K562 (cell line): ENCODE data around the gene SPATA31C2. TPM values are rescaled to one million over a fixed set of nuclear protein-coding genes. Genes with fewer than 3 reads are reported as not detected.

ENCODE experiments used
- ATAC-seq: fragments of 200-7000 bp; cut with Tn5 transposase; 3 replicates; pipeline ENCODE4 v1.9.1; 2020; ENCODE audit warnings: moderate library complexity
- BruUV-seq: library from RNA; stranded (reverse); fragments of 400-500 nt; replicated peaks from 2 replicates; lab custom pipeline; 2021; lab: Mats Ljungman, UMichigan
- CTCF ChIA-PET: fragments of 300-600 bp; formaldehyde crosslinking; extraction: SDS; loops from one replicate; lab custom pipeline; 2021; ENCODE audit warnings: low intra/inter-chr PET ratio; lab: Yijun Ruan, JAX
- POLR2A ChIA-PET: fragments of 300-600, 350-650 bp; sonication (Branson Sonifier 250); formaldehyde crosslinking; extraction: SDS; loops from one replicate; lab custom pipeline; 2021; ENCODE audit warnings: antibody characterized with exemption, inconsistent platforms; lab: Yijun Ruan, JAX
- DNase-seq, 4 experiments: peaks; one replicate each; pipeline versions ENCODE4 v3.0.0 to v3.0.0-alpha.2; 2011 to 2018; ENCODE audit warnings: low spot score in 3 of 4, mixed read lengths in 3 of 4; ENCODE audit errors: extremely low read depth in 1 of 4
- FAIRE-seq: peaks from 2 replicates; lab custom pipeline; 2011; peaks lifted over from hg19 to GRCh38; lab: Jason Lieb, UNC
- H2AFZ ChIP-seq: 2 replicates; pipeline ENCODE4 v1.6.0; 2011; ENCODE audit warnings: low read depth, low read length, control low read depth, inconsistent platforms
- H3K27ac ChIP-seq: fragments of 200-600 bp; 3 replicates; pipeline ENCODE4 v1.8.0; 2011; ENCODE audit warnings: low read depth, mild to moderate bottlenecking, control low read depth, inconsistent platforms, low read length, moderate library complexity, mixed read lengths; ENCODE audit errors: extremely low read depth
- H3K27me3 ChIP-seq, 2 experiments: fragments of 300-600 bp in 1 of 2; 2 replicates in 1 of 2; 3 replicates in 1 of 2; pipeline versions ENCODE4 v1.6.0 to v1.8.0; 2011; ENCODE audit warnings: inconsistent platforms in 2 of 2, low read length in 2 of 2, mild to moderate bottlenecking in 1 of 2, mixed read lengths in 1 of 2, moderate library complexity in 1 of 2; ENCODE audit not compliant: control insufficient read depth in 2 of 2, insufficient read depth in 2 of 2
- H3K36me3 ChIP-seq: fragments of 300-600 bp; 3 replicates; pipeline ENCODE4 v1.8.0; 2011; ENCODE audit warnings: mild to moderate bottlenecking, low read length, inconsistent platforms; ENCODE audit not compliant: control insufficient read depth, insufficient read depth
- H3K4me1 ChIP-seq, 2 experiments: fragments of 200-600 bp in 1 of 2; replicated peaks in 1 of 2; 2 replicates in 1 of 2; 3 replicates in 1 of 2; pipeline versions ENCODE4 v1.5.1 to v1.8.0; 2011; ENCODE audit warnings: inconsistent platforms in 2 of 2, low read length in 2 of 2, mild to moderate bottlenecking in 1 of 2, mixed read lengths in 1 of 2, moderate library complexity in 1 of 2; ENCODE audit not compliant: control insufficient read depth in 2 of 2, insufficient read depth in 2 of 2
- H3K4me2 ChIP-seq: 2 replicates; pipeline ENCODE4 v1.6.1; 2011; ENCODE audit warnings: low read length, control low read depth, inconsistent platforms, mixed read lengths; ENCODE audit not compliant: insufficient read depth
- H3K4me3 ChIP-seq: fragments of 200-600 bp; sonication (generic), shearing (Covaris generic); 2 replicates; pipeline ENCODE4 v1.5.1; 2016; ENCODE audit warnings: control low read depth, inconsistent platforms
- H3K79me2 ChIP-seq: fragments of 200-600 bp; 3 replicates; pipeline ENCODE4 v1.8.0; 2011; ENCODE audit warnings: low read length, inconsistent platforms; ENCODE audit not compliant: control insufficient read depth, insufficient read depth
- H3K9ac ChIP-seq, 2 experiments: 2 replicates each; pipeline versions ENCODE4 v1.6.0 to v1.6.1; 2011; ENCODE audit warnings: low read depth in 2 of 2, low read length in 2 of 2, control low read depth in 1 of 2, inconsistent platforms in 1 of 2, mild to moderate bottlenecking in 1 of 2, mixed read lengths in 1 of 2; ENCODE audit not compliant: insufficient read depth in 1 of 2
- H3K9me1 ChIP-seq: one replicate; pipeline ENCODE4 v1.6.0; 2011; ENCODE audit warnings: inconsistent platforms, mild to moderate bottlenecking, low read length, moderate library complexity; ENCODE audit not compliant: control insufficient read depth, insufficient read depth
- H3K9me3 ChIP-seq: replicated peaks from 2 replicates; pipeline ENCODE4 v1.5.1; 2011; ENCODE audit warnings: low read depth, low read length, inconsistent platforms; ENCODE audit not compliant: control insufficient read depth, insufficient read depth
- H4K20me1 ChIP-seq: replicated peaks from 2 replicates; pipeline ENCODE4 v1.6.1; 2011; ENCODE audit warnings: low read length, inconsistent platforms, mixed read lengths; ENCODE audit not compliant: control insufficient read depth, insufficient read depth
- FOXO4 ChIP-seq: fragments of 450-650 bp; formaldehyde crosslinking; IDR thresholded peaks from 2 replicates; pipeline ENCODE4 v1.4.0; 2020; ENCODE audit warnings: mild to moderate bottlenecking, moderate library complexity
- HMGXB4 ChIP-seq: sonication (generic); formaldehyde crosslinking; IDR thresholded peaks from 2 replicates; pipeline ENCODE4 v1.8.1; 2023; ENCODE audit warnings: mild to moderate bottlenecking, missing genetic modification reagents
- MTF1 ChIP-seq: fragments of 250-450 bp; sonication (Bioruptor Pico); IDR thresholded peaks from 2 replicates; pipeline ENCODE4 v1.9.0; 2021; ENCODE audit warnings: moderate library complexity, mild to moderate bottlenecking, inconsistent platforms, borderline replicate concordance
- PHF20 ChIP-seq: fragments of 450-650 bp; IDR thresholded peaks from 2 replicates; pipeline ENCODE4 v1.6.1; 2018; ENCODE audit not compliant: partially characterized antibody
- SMC3 ChIP-seq: conservative IDR thresholded peaks from 2 replicates; pipeline ENCODE4 v1.6.1; 2011; ENCODE audit warnings: low read depth, low read length, improper control_type of control experiment; ENCODE audit not compliant: insufficient read depth
- WHSC1 ChIP-seq: IDR thresholded peaks from one replicate; pipeline ENCODE4 v1.6.1; 2012; ENCODE audit warnings: low read length, control low read depth, inconsistent platforms
- ZBTB8A ChIP-seq: fragments of 450-650 bp; IDR thresholded peaks from 2 replicates; pipeline ENCODE4 v1.6.1; 2018; ENCODE audit warnings: mild to moderate bottlenecking, moderate library complexity; ENCODE audit not compliant: partially characterized antibody
- ZFP1 ChIP-seq: fragments of 450-650 bp; formaldehyde crosslinking; IDR thresholded peaks from 2 replicates; pipeline ENCODE4 v1.4.0; 2020; ENCODE audit warnings: mild to moderate bottlenecking, mixed read lengths
- ZNF133 ChIP-seq: fragments of 250-450 bp; sonication (Bioruptor Pico); IDR thresholded peaks from 2 replicates; pipeline ENCODE4 v1.4.0; 2020; ENCODE audit warnings: mild to moderate bottlenecking
- WGBS: fragments of 100-300 bp; shearing (Covaris generic); methylation state at CpG from one replicate; pipeline ENCODE4 v1.1.6; 2016; ENCODE audit warnings: low coverage, mixed read lengths; ENCODE audit not compliant: insufficient coverage; ENCODE audit errors: missing lambda C conversion rate; 5-methylcytosine and 5-hydroxymethylcytosine counted together
- in situ Hi-C: fragments of 300-500 bp; cut with MboI; formaldehyde crosslinking; loops from 4 replicates; pipeline ENCODE4 v1.15.0; 2018; ENCODE audit warnings: inconsistent platforms, mixed read lengths
- intact Hi-C: fragments of 100-400 bp; cut with micrococcal nuclease; formaldehyde crosslinking; loops from 2 replicates; pipeline ENCODE4 v1.14.2; 2022
- polyA plus RNA-seq, 8 experiments: library from polyadenylated mRNA; depleted of rRNA in 4 of 8; stranded (reverse) in 5 of 8; unstranded in 3 of 8; fragments of >200 nt; fragmentation: Nextera tagmentation in 2 of 8; fragmentation: Illumina TruSeq in 1 of 8; extraction: Ambion mirVana in 2 of 8; extraction: Trizol in 1 of 8; gene quantifications; 2 replicates each; pipeline versions ENCODE4 v1.2.1 to v1.2.3, GENCODE V29; 2011 to 2014; ENCODE audit warnings: inconsistent platforms in 1 of 8, missing spikeins in 1 of 8
- total RNA-seq, 7 experiments: library from RNA; depleted of rRNA in 6 of 7; stranded (reverse); fragments of >200 nt in 6 of 7; fragmentation: Illumina TruSeq in 2 of 7; extraction: Trizol in 2 of 7; gene quantifications; 2 replicates each; pipeline versions ENCODE4 v1.2.1 to v1.2.3, GENCODE V29; 2011 to 2021; ENCODE audit warnings: low replicate concordance in 1 of 7
- TF ChIP-seq, protein P1 (sequence below): sonication (generic); formaldehyde crosslinking; IDR thresholded peaks from 2 replicates; pipeline ENCODE4 v1.8.1; 2023; ENCODE audit warnings: mild to moderate bottlenecking, missing genetic modification reagents

The SPATA31C2 gene
- total and polyA plus RNA-seq, 9 of the 15 experiments (the other 6 are each of a cell fraction or from before 2014, with no cell fraction given): 0.04 to 0.27 (median 0.16) TPM

DNA sequence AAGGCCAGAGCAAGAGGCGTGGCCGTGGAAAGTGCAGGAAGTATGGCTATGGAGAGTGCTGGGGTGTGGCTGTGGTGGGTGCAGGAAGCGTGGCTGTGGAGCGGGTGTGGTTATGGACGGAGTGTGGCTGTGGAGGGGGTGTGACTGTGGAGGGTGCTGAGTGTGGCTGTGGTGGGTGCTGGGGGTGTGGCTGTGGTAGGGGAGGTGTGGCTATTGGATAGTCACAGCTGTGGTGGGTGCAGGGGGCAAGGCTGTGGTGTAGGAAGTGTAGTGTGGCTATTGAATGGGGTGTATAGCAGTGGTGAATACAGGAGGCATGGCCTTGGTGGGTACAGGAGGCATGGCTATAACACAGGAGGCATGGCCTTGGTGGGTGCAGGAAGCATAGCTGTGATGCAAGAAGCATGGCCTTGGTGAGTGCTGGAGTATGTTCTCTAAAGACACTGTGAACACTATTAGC is 40.8 kb upstream of the SPATA31C2 start:
- Histone ChIP-seq H3K79me2 (no peaks in the 10 kb centered on the region), H3K4me1 (no peaks in the 10 kb centered on the region), H4K20me1 (no peaks in the 10 kb centered on the region), H3K36me3 (no peaks in the 10 kb centered on the region), H3K9ac (no peak overlapping the region), H2AFZ (no peak overlapping the region), H3K4me2 (no peak overlapping the region), H3K9me1 (no peaks in the 10 kb centered on the region), H3K9me3 (no peaks in the 10 kb centered on the region), H3K4me3 (no peak overlapping the region), H3K27ac (no peak overlapping the region), H3K27me3 (peaks cover 2 to 11% of the 10 kb centered on the region in 2 experiments; a peak in 3 of 5 replicates)
- BruUV-seq: no TSS peak
- DNase-seq (no peak), ATAC-seq (no peak), FAIRE-seq (no peak)
- in situ Hi-C loops (no loop called here), intact Hi-C loops (loop anchor here (10.0 kb wide), 1 partner anchor 206 kb away; the partner anchor contains the start of gene SPIN1)
- WGBS: 10% methylated on average over 3 of the region's 5 CpGs
- CTCF ChIA-PET: interaction anchor here (0.7 kb wide), 1 partner anchor 36 kb away, joined by 3 read pairs; no protein-coding TSS in a partner anchor
- no peak for TF ChIP-seq HMGXB4
- POLR2A ChIA-PET: no interaction called here

GRCh38 chr9:88178641-88179040 is 40.4 kb upstream of the SPATA31C2 start:
- Histone ChIP-seq H3K27ac (no peak overlapping the region), H3K9me1 (no peaks in the 10 kb centered on the region), H3K36me3 (no peaks in the 10 kb centered on the region), H3K4me2 (no peak overlapping the region), H3K4me3 (no peak overlapping the region), H3K79me2 (no peaks in the 10 kb centered on the region), H3K4me1 (no peaks in the 10 kb centered on the region), H2AFZ (no peak overlapping the region), H3K27me3 (peaks cover 2 to 11% of the 10 kb centered on the region in 2 experiments; a peak in 3 of 5 replicates), H3K9me3 (no peaks in the 10 kb centered on the region), H4K20me1 (no peaks in the 10 kb centered on the region), H3K9ac (no peak overlapping the region)
- BruUV-seq: no TSS peak
- ChIA-PET POLR2A (no interaction called here), CTCF (no interaction called here)
- no peak for FAIRE-seq
- DNase-seq: no peak
- no peak for ATAC-seq
- intact Hi-C loops: loop anchor here (10.0 kb wide), 1 partner anchor 206 kb away; the partner anchor contains the start of gene SPIN1
- in situ Hi-C loops: no loop called here
- 16% methylated on average over 4 of the region's 6 CpGs for WGBS
- no peak for TF ChIP-seq SMC3
- no peak for TF ChIP-seq ZFP1 (CRISPR knock-in tag)
- no peak for TF ChIP-seq WHSC1
- TF ChIP-seq FOXO4 (CRISPR knock-in tag): no peak
- no peak for TF ChIP-seq PHF20
- no peak for TF ChIP-seq ZNF133 (CRISPR knock-in tag)
- TF ChIP-seq, protein P1, sequence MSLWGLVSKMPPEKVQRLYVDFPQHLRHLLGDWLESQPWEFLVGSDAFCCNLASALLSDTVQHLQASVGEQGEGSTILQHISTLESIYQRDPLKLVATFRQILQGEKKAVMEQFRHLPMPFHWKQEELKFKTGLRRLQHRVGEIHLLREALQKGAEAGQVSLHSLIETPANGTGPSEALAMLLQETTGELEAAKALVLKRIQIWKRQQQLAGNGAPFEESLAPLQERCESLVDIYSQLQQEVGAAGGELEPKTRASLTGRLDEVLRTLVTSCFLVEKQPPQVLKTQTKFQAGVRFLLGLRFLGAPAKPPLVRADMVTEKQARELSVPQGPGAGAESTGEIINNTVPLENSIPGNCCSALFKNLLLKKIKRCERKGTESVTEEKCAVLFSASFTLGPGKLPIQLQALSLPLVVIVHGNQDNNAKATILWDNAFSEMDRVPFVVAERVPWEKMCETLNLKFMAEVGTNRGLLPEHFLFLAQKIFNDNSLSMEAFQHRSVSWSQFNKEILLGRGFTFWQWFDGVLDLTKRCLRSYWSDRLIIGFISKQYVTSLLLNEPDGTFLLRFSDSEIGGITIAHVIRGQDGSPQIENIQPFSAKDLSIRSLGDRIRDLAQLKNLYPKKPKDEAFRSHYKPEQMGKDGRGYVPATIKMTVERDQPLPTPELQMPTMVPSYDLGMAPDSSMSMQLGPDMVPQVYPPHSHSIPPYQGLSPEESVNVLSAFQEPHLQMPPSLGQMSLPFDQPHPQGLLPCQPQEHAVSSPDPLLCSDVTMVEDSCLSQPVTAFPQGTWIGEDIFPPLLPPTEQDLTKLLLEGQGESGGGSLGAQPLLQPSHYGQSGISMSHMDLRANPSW (CRISPR knock-in tag): no peak
- no peak for TF ChIP-seq MTF1
- no peak for TF ChIP-seq ZBTB8A
